GM19372 (cell line): ENCODE results near the gene PRKD3.
"Not testable (repeated sequence)": the region's sequence is repeated elsewhere in the genome, so short reads cannot be mapped to it uniquely, and the experiment has no call there.

ENCODE experiments used
- ATAC-seq: cut with Tn5 transposase; IDR thresholded peaks from one replicate; pipeline ENCODE4 v1.9.1; 2021; ENCODE audit warnings: mild to moderate bottlenecking, low read depth, moderate library complexity; ENCODE audit not compliant: unreplicated experiment

The PRKD3 gene

GRCh38 chr2:37317746-37318145 lies 6.9 kb downstream of the PRKD3 start:
- ATAC-seq, result no peak

GRCh38 chr2:37316181-37316580 lies 8.5 kb downstream of the PRKD3 start:
- ATAC-seq, result no peak

GRCh38 chr2:37315364-37315763 lies 9.3 kb downstream of the PRKD3 start:
- no peak for ATAC-seq

GRCh38 chr2:37307500-37307899 lies 17.1 kb downstream of the PRKD3 start:
- no peak for ATAC-seq

GRCh38 chr2:37306024-37306423 lies 18.6 kb downstream of the PRKD3 start:
- ATAC-seq, result no peak

GRCh38 chr2:37302701-37303252 lies 21.9 kb downstream of the PRKD3 start:
- no peak for ATAC-seq

- no peak for ATAC-seq
Measured at GRCh38 chr2:37301408-37301807, 23.2 kb downstream of the PRKD3 start.

- ATAC-seq, result no peak
Measured at GRCh38 chr2:37300578-37300977, 24.1 kb downstream of the PRKD3 start.

GRCh38 chr2:37300146-37300545 lies 24.5 kb downstream of the PRKD3 start:
- ATAC-seq, result no peak

GRCh38 chr2:37297632-37298031 lies 27.0 kb downstream of the PRKD3 start:
- no peak for ATAC-seq

- ATAC-seq, result no peak
Measured at GRCh38 chr2:37295469-37296073, 29.1 kb downstream of the PRKD3 start.

- not testable (repeated sequence) for ATAC-seq
Measured at GRCh38 chr2:37294858-37295257, 29.8 kb downstream of the PRKD3 start.

- no peak for ATAC-seq
Measured at GRCh38 chr2:37291680-37292079, 33.0 kb downstream of the PRKD3 start.

GRCh38 chr2:37287966-37288365 lies 36.7 kb downstream of the PRKD3 start:
- no peak for ATAC-seq

GRCh38 chr2:37284381-37284780 lies 40.3 kb downstream of the PRKD3 start:
- ATAC-seq, result no peak

GRCh38 chr2:37283207-37283606 lies 41.4 kb downstream of the PRKD3 start:
- ATAC-seq, result no peak

GRCh38 chr2:37282746-37283145 lies 41.9 kb downstream of the PRKD3 start:
- ATAC-seq, result no peak

GRCh38 chr2:37281916-37282315 lies 42.7 kb downstream of the PRKD3 start:
- ATAC-seq, result no peak

- no peak for ATAC-seq
Measured at GRCh38 chr2:37276291-37276690, 48.3 kb downstream of the PRKD3 start.
